HEK293 (cell line): Measurements from ENCODE around the gene SETD1A.

Experiments used
- CTCF ChIA-PET: fragments of 350-600 bp; formaldehyde crosslinking; extraction: SDS; loops from one replicate; lab custom pipeline; 2021; ENCODE audit warnings: antibody characterized with exemption; lab: Yijun Ruan, JAX
- POLR2A ChIA-PET: fragments of 300-600 bp; formaldehyde crosslinking; extraction: SDS; loops from one replicate; lab custom pipeline; 2020; ENCODE audit warnings: antibody characterized with exemption, inconsistent platforms; lab: Yijun Ruan, JAX
- H3K27ac ChIP-seq: fragments of 200-500 bp; sonication (Bioruptor generic); 2 replicates; pipeline ENCODE4 v1.5.1; 2014; ENCODE audit warnings: low read depth, low read length, control low read depth, inconsistent platforms; ENCODE audit errors: extremely low read depth
- H3K36me3 ChIP-seq, 2 experiments: fragments of 200-500 bp in 1 of 2; sonication (Bioruptor generic) in 1 of 2; 1 replicate in 1 of 2; 2 replicates in 1 of 2; pipeline ENCODE4 v1.5.1; 2014 to 2017; ENCODE audit warnings: inconsistent platforms in 2 of 2, low read length in 2 of 2; ENCODE audit not compliant: control insufficient read depth in 2 of 2, insufficient read depth in 1 of 2
- H3K4me1 ChIP-seq: fragments of 200-500 bp; sonication (Bioruptor generic); 2 replicates; pipeline ENCODE4 v1.5.1; 2014; ENCODE audit warnings: mild to moderate bottlenecking, low read length, inconsistent platforms; ENCODE audit not compliant: control insufficient read depth, insufficient read depth
- H3K4me3 ChIP-seq: 2 replicates; pipeline ENCODE4 v1.5.1; 2011; ENCODE audit warnings: low read depth, mild to moderate bottlenecking, control low read depth, low read length, moderate library complexity
- H3K9me3 ChIP-seq: fragments of 200-500 bp; sonication (Bioruptor generic); 2 replicates; pipeline ENCODE4 v1.5.1; 2014; ENCODE audit warnings: low read depth, low read length, inconsistent platforms; ENCODE audit not compliant: control insufficient read depth, insufficient read depth
- ZFP37 ChIP-seq: fragments of 450-650 bp; formaldehyde crosslinking; IDR thresholded peaks from 2 replicates; pipeline ENCODE4 v1.5.1; 2016; ENCODE audit warnings: missing biosample characterization, missing genetic modification characterization
- ZNF169 ChIP-seq: fragments of 450-650 bp; formaldehyde crosslinking; IDR thresholded peaks from 2 replicates; pipeline ENCODE4 v1.5.1; 2016; ENCODE audit warnings: missing biosample characterization, missing genetic modification characterization
- ZNF266 ChIP-seq: fragments of 450-650 bp; formaldehyde crosslinking; IDR thresholded peaks from 2 replicates; pipeline ENCODE4 v1.5.1; 2016; ENCODE audit warnings: missing biosample characterization, missing genetic modification characterization, low read depth
- ZNF274 ChIP-seq, 2 experiments: fragments of 200-500 bp in 1 of 2; fragments of 450-650 bp in 1 of 2; sonication (Bioruptor generic) in 1 of 2; formaldehyde crosslinking in 1 of 2; IDR thresholded peaks; 2 replicates each; pipeline versions ENCODE4 v1.5.1 to v1.6.1; 2014 to 2016; ENCODE audit warnings: borderline replicate concordance in 1 of 2, inconsistent platforms in 1 of 2, low read length in 1 of 2, missing biosample characterization in 1 of 2, missing genetic modification characterization in 1 of 2
- ZNF335 ChIP-seq: fragments of 450-650 bp; formaldehyde crosslinking; conservative IDR thresholded peaks from 2 replicates; pipeline ENCODE4 v1.5.1; 2016; ENCODE audit warnings: missing biosample characterization, missing genetic modification characterization
- ZNF416 ChIP-seq: fragments of 450-650 bp; formaldehyde crosslinking; IDR thresholded peaks from 2 replicates; pipeline ENCODE4 v1.5.1; 2016; ENCODE audit warnings: missing biosample characterization, missing genetic modification characterization
- ZNF701 ChIP-seq: fragments of 450-650 bp; formaldehyde crosslinking; IDR thresholded peaks from 2 replicates; pipeline ENCODE4 v1.5.1; 2016; ENCODE audit warnings: missing biosample characterization, missing genetic modification characterization
- ZNF768 ChIP-seq: fragments of 450-650 bp; formaldehyde crosslinking; IDR thresholded peaks from 2 replicates; pipeline ENCODE4 v1.5.1; 2018; ENCODE audit warnings: missing biosample characterization, mild to moderate bottlenecking, missing genetic modification characterization
- TF ChIP-seq, protein P1 (sequence below): fragments of 450-650 bp; formaldehyde crosslinking; IDR thresholded peaks from 2 replicates; pipeline ENCODE4 v1.5.1; 2017; ENCODE audit warnings: missing biosample characterization, missing genetic modification characterization
- TF ChIP-seq, protein P2 (sequence below): fragments of 450-650 bp; formaldehyde crosslinking; IDR thresholded peaks from 2 replicates; pipeline ENCODE4 v1.5.1; 2016; ENCODE audit warnings: missing biosample characterization, missing genetic modification characterization
- TF ChIP-seq, protein P3 (sequence below): IDR thresholded peaks from 2 replicates; pipeline ENCODE4 v1.6.1; 2011; ENCODE audit warnings: mild to moderate bottlenecking, low read depth, low read length, borderline replicate concordance
- TF ChIP-seq, protein P4 (sequence below): fragments of 450-650 bp; formaldehyde crosslinking; IDR thresholded peaks from 2 replicates; pipeline ENCODE4 v1.5.1; 2016; ENCODE audit warnings: missing biosample characterization, missing genetic modification characterization, borderline replicate concordance
- TF ChIP-seq, protein P5 (sequence below): fragments of 450-650 bp; formaldehyde crosslinking; IDR thresholded peaks from 2 replicates; pipeline ENCODE4 v1.5.1; 2017; ENCODE audit warnings: missing biosample characterization, missing genetic modification characterization

Gene SETD1A

DNA sequence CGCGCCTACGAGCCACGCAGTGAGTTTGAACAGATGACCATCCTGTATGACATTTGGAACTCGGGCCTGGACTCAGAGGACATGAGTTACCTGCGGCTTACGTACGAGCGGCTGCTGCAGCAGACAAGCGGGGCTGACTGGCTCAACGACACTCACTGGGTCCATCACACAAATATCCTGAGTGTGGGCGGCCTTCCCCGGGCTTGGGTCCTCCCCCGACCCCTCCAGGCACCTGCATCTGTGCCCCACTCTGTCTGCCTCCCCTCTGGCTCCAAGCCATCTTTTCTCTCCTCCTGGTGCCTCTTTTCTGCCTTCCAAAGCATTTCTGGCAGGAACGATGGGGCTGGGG, 22.4 kb downstream of the SETD1A start:
- POLR2A ChIA-PET = no interaction called here
- no peak overlapping the region for H3K4me3 ChIP-seq
- H3K9me3 ChIP-seq = no peaks in the 10 kb centered on the region
- no peak overlapping the region for H3K27ac ChIP-seq
- CTCF ChIA-PET = no interaction called here
- TF ChIP-seq ZFP37 (tag by site-specific recombination) (no peak), ZNF274 (IDR thresholded peaks at IDR 0.05; ENCODE audit: low read length) (no peak), ZNF274 (tag by site-specific recombination; IDR thresholded peaks at IDR 0.05; ENCODE audit: borderline replicate concordance) (no peak), ZNF701 (no peak), ZNF335 (tag by site-specific recombination) (no peak), ZNF416 (no peak), ZNF266 (no peak), ZNF169 (tag by site-specific recombination) (no peak), ZNF768 (tag by site-specific recombination) (no peak)
- TF ChIP-seq, protein P1, sequence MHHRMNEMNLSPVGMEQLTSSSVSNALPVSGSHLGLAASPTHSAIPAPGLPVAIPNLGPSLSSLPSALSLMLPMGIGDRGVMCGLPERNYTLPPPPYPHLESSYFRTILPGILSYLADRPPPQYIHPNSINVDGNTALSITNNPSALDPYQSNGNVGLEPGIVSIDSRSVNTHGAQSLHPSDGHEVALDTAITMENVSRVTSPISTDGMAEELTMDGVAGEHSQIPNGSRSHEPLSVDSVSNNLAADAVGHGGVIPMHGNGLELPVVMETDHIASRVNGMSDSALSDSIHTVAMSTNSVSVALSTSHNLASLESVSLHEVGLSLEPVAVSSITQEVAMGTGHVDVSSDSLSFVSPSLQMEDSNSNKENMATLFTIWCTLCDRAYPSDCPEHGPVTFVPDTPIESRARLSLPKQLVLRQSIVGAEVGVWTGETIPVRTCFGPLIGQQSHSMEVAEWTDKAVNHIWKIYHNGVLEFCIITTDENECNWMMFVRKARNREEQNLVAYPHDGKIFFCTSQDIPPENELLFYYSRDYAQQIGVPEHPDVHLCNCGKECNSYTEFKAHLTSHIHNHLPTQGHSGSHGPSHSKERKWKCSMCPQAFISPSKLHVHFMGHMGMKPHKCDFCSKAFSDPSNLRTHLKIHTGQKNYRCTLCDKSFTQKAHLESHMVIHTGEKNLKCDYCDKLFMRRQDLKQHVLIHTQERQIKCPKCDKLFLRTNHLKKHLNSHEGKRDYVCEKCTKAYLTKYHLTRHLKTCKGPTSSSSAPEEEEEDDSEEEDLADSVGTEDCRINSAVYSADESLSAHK (tag by site-specific recombination) = no peak
- TF ChIP-seq, protein P2, sequence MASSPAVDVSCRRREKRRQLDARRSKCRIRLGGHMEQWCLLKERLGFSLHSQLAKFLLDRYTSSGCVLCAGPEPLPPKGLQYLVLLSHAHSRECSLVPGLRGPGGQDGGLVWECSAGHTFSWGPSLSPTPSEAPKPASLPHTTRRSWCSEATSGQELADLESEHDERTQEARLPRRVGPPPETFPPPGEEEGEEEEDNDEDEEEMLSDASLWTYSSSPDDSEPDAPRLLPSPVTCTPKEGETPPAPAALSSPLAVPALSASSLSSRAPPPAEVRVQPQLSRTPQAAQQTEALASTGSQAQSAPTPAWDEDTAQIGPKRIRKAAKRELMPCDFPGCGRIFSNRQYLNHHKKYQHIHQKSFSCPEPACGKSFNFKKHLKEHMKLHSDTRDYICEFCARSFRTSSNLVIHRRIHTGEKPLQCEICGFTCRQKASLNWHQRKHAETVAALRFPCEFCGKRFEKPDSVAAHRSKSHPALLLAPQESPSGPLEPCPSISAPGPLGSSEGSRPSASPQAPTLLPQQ (tag by site-specific recombination) = no peak
- TF ChIP-seq, protein P3, sequence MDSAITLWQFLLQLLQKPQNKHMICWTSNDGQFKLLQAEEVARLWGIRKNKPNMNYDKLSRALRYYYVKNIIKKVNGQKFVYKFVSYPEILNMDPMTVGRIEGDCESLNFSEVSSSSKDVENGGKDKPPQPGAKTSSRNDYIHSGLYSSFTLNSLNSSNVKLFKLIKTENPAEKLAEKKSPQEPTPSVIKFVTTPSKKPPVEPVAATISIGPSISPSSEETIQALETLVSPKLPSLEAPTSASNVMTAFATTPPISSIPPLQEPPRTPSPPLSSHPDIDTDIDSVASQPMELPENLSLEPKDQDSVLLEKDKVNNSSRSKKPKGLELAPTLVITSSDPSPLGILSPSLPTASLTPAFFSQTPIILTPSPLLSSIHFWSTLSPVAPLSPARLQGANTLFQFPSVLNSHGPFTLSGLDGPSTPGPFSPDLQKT = no peak
- TF ChIP-seq, protein P4, sequence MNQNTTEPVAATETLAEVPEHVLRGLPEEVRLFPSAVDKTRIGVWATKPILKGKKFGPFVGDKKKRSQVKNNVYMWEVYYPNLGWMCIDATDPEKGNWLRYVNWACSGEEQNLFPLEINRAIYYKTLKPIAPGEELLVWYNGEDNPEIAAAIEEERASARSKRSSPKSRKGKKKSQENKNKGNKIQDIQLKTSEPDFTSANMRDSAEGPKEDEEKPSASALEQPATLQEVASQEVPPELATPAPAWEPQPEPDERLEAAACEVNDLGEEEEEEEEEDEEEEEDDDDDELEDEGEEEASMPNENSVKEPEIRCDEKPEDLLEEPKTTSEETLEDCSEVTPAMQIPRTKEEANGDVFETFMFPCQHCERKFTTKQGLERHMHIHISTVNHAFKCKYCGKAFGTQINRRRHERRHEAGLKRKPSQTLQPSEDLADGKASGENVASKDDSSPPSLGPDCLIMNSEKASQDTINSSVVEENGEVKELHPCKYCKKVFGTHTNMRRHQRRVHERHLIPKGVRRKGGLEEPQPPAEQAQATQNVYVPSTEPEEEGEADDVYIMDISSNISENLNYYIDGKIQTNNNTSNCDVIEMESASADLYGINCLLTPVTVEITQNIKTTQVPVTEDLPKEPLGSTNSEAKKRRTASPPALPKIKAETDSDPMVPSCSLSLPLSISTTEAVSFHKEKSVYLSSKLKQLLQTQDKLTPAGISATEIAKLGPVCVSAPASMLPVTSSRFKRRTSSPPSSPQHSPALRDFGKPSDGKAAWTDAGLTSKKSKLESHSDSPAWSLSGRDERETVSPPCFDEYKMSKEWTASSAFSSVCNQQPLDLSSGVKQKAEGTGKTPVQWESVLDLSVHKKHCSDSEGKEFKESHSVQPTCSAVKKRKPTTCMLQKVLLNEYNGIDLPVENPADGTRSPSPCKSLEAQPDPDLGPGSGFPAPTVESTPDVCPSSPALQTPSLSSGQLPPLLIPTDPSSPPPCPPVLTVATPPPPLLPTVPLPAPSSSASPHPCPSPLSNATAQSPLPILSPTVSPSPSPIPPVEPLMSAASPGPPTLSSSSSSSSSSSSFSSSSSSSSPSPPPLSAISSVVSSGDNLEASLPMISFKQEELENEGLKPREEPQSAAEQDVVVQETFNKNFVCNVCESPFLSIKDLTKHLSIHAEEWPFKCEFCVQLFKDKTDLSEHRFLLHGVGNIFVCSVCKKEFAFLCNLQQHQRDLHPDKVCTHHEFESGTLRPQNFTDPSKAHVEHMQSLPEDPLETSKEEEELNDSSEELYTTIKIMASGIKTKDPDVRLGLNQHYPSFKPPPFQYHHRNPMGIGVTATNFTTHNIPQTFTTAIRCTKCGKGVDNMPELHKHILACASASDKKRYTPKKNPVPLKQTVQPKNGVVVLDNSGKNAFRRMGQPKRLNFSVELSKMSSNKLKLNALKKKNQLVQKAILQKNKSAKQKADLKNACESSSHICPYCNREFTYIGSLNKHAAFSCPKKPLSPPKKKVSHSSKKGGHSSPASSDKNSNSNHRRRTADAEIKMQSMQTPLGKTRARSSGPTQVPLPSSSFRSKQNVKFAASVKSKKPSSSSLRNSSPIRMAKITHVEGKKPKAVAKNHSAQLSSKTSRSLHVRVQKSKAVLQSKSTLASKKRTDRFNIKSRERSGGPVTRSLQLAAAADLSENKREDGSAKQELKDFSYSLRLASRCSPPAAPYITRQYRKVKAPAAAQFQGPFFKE = no peak
- TF ChIP-seq, protein P5, sequence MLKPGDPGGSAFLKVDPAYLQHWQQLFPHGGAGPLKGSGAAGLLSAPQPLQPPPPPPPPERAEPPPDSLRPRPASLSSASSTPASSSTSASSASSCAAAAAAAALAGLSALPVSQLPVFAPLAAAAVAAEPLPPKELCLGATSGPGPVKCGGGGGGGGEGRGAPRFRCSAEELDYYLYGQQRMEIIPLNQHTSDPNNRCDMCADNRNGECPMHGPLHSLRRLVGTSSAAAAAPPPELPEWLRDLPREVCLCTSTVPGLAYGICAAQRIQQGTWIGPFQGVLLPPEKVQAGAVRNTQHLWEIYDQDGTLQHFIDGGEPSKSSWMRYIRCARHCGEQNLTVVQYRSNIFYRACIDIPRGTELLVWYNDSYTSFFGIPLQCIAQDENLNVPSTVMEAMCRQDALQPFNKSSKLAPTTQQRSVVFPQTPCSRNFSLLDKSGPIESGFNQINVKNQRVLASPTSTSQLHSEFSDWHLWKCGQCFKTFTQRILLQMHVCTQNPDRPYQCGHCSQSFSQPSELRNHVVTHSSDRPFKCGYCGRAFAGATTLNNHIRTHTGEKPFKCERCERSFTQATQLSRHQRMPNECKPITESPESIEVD = no peak
- no peaks in the 10 kb centered on the region for H3K4me1 ChIP-seq
- H3K36me3 ChIP-seq = peaks cover 15 to 98% of the 10 kb centered on the region in 2 experiments; a peak in 2 of 3 replicates
